ENCODE data around the gene RAD51B.

DNA sequence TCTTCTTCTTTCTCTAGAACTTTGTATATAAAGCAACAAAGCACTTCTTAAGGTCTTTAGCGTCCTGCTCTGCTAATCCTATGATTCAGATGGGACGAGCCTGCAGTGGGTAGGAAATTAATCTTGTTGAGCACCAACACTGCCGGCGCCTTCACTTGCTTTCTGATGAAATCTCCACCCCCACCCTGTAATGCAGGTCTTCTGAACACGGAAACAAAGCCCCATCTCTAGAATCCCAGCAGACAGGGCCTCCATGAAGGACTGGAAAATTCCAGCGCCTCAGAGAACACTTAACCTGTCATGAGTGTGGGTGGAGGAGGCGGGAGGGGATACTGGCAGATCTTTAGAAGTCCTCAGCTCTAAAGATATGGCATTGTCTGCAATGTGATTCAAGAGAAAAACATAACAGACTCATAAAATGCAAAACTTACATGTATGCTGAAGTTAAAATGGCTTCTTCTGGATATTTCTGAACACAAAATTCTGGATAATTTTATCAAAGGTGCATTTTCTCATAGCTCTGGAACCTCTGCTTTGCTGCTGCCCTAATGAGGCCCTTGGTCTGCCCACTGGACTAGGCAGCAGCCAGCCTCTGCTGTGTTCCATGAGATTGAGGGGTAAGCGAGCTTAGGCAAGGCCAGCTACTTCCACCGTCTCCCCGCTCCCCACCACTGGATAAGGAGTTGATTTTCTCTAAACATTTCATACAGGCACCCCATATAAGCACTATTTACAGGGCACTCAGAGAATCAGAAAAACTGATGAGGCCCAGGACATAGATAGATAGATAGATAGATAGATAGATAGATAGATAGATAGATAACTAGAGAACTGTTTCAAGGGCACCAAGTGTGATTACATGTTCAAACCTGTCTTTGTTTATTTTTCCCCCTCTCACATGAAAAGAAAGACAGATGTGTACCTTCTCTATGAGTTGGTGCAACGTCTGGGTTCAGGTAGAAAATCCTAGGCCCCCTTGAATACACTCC is 930.2 kb downstream of the RAD51B start:
- TF ChIP-seq, protein P1, sequence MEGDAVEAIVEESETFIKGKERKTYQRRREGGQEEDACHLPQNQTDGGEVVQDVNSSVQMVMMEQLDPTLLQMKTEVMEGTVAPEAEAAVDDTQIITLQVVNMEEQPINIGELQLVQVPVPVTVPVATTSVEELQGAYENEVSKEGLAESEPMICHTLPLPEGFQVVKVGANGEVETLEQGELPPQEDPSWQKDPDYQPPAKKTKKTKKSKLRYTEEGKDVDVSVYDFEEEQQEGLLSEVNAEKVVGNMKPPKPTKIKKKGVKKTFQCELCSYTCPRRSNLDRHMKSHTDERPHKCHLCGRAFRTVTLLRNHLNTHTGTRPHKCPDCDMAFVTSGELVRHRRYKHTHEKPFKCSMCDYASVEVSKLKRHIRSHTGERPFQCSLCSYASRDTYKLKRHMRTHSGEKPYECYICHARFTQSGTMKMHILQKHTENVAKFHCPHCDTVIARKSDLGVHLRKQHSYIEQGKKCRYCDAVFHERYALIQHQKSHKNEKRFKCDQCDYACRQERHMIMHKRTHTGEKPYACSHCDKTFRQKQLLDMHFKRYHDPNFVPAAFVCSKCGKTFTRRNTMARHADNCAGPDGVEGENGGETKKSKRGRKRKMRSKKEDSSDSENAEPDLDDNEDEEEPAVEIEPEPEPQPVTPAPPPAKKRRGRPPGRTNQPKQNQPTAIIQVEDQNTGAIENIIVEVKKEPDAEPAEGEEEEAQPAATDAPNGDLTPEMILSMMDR (conservative IDR thresholded peaks at IDR 0.05): no peak
- TF ChIP-seq ZFX (IDR thresholded peaks at IDR 0.05): no peak

Data from C4-2B (cell line).